NB4 (cell line): ENCODE measurements around the gene KCNRG.

Experiments used
- CTCF ChIP-seq: IDR thresholded peaks from one replicate; pipeline ENCODE4 v1.5.1; 2012; ENCODE audit warnings: low read depth, low read length
- POLR2A ChIP-seq: IDR thresholded peaks from 2 replicates; pipeline ENCODE4 v1.6.1; 2011; ENCODE audit warnings: mild to moderate bottlenecking; ENCODE audit not compliant: insufficient read length; ENCODE audit errors: extremely low read depth
- TF ChIP-seq, protein P1 (sequence below): IDR thresholded peaks from 2 replicates; pipeline ENCODE4 v1.6.1; 2011; ENCODE audit warnings: low read depth, low read length

- TF ChIP-seq CTCF (no peak), POLR2A (no peak)
- TF ChIP-seq, protein P1, sequence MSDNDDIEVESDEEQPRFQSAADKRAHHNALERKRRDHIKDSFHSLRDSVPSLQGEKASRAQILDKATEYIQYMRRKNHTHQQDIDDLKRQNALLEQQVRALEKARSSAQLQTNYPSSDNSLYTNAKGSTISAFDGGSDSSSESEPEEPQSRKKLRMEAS: no peak
These were observed 21.6 kb upstream of the KCNRG start for GRCh38 chr13:49993666-49994065.
